Fibroblast of skin of right biceps (primary cell): ENCODE results near the gene KLK13.

Experiments
- DNase-seq: peaks from one replicate; pipeline ENCODE4 v3.0.0-alpha.2; 2013

The KLK13 gene

DNA sequence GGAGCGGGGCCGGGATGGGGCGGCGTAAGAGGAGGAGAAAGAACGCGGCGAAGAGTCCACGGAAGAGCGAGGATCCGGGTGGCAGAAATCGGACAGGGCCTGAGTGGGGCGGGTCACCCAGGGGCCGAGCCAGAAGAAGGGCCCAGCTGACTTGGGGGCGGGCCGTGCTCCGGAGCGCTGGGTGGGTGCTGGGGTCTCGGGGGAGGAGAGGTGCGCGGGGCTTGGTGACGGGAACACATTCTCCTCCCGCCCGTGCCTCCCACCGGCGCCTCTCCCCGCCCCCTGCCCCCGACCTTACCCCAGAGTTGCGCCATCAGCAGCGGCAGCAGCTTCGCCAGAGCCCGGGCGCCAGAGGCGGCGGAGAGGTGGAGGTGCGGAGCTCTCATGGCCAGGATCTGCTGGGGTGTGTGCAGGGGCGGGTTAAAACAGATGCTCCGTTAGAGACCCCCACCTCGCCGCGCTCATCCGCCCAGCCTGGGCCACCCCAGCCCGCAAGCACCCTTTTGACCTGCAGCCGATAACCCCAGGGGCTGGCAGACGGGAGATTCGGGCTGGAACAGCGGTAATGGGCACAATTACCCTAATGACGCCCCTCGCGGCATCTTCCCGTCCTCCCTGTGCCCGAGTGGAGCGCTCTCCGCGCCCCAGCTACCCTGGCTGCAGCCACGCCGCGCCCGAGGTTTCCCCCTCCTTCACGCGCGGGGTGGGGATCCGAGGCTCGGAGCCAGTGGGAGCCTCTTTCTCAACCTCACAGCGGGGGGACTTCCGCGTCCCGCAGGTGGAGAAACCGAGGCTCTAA, 45.9 kb downstream of the KLK13 start:
- no peak for DNase-seq

DNA sequence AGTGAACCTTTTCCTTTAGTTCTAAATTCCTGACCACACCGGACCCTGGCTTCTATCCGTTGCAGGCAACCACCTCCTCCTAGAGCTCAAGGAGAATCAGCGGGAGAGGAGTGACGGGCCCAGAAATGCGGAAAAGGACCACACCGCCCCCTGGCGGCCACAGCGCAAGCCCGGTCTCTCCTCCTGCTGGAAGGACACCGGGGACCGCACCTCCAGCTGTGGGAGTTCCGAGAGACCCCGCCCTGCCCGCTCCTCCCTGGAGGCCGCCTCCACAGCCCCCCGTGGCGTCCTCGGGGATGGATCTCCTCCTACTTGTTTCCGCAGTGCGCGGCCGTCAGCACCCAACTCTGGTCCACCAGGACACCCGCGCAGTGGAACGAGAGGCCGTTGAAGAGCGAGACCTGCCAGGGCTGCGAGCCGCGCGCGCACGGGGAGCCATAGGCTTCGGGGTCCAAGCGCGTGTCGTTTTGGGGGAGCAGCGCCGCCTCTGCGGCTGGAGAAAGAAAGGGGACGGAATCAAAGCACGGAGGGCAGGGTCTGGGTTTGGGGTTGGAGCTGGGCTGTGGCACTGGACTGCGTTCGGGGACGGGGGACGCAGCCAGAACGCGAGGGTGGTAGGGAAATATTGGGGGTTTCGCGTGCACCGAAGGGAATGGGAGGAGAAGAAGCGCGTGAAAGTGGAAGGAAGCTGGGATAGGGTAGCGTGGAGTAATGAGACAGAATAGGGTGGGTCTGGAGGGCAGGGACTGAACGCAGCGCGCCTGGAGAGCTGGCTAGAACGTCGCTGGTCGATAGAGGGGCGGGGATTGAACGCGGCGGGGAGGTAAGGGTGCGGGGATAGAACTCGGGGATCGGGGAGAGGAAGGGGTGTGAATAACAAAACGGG, 47.9 kb downstream of the KLK13 start:
- DNase-seq: peak; percentile 33

DNA sequence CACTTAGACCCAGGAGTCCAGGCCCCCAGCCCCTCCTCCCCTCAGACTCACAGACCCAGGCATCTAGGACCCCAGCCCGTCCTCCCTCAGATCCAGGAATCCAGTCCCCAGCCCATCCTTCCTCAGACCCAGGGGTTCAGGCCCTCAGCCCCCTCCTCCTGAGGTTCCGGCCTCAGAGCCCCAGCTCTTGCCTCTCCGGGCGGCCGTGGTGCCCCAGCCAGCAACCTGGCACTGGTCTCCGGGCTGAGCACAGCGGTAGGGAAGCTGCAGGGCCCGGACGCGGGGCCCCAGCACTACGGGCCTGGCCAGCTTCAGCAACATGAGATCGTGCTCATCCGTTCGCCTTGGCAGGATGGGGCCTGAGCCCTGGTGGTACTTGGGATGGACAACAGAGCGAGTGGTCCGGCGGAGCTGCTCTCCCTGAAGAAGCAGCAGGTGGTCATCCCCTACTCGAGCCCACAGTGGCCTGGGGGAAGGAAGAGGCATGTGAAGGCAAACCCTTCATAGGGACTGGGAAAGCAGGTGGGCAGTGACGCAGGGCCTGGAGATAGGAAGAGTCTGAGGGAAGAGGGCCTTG, 49.1 kb downstream of the KLK13 start:
- DNase-seq: no peak

DNA sequence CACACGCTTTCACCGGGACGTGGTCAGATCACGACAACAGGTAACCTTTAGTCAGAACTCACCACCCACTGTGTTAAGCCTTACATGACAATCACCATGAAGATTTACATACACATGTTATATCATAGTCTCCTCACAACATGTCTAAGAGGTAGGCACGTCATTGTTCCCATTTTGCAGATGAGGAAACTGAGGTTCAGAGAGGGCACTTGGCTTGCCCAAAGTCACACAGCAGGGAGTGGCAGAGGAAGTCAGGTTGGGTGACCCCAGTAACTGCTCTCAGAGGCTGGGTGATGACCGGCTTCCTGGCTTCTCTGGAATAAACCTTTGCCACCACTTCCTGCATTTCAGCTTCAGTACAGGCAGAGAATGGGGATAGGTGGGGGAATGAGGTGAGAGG, 50.6 kb downstream of the KLK13 start:
- DNase-seq: no peak

DNA sequence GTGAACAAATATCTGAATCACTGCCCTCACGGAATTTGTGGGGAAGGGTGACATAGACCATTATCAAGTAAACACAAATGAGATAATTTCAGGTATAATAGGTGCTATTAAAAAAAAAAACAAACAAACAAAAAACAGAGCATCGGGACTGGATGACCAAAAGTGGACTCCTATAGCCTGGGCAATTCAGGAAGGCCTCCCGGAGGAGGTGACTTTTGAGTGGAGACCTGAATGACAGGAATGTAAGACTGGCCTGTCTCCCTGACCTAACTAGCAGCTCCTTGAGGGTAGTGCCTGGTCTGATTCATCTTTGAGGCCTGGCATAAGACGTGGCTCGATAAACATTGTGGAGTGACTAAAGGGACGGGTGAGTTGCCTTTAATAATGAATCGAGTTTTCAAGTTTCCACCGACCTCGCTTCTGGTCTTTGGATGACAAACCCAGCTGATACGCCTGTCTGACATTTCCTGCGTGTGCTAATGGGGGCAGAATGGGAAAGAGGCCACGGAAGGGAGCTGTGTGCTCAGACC, 52.2 kb downstream of the KLK13 start:
- no peak for DNase-seq

DNA sequence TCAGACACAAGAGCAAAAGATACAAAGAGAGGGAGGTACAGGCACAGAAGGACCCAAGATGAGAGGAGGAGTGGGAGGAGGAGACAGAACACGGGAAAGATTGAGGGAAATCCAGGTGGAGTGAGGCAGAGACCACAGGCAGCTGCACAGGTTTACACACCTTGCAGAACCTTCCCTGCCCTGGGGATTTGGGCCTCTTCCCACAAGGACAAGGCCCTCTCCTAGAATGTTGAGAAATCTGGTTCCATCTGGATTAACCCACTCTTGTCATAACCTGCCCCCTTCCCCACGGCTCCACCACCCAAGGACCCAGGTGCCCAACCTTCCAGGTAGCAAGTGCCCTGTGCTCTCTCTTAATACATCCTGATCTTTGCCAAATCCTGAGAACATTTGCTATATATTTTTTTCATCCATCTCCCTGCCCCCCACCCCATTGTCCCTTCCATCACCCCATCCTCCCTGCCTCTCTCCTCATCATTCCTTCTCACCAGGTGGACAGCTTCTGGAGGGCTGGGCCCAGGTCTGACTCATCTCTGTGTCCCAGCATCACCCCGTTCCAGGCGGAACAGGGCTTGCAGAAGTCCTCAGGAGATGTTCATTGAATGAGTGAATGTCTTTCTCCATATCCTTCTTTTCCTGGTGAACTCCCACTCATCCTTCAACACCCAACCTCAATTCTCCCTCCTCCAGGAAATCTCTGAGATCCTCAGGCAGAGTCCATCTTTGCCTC, 54.7 kb downstream of the KLK13 start:
- DNase-seq: no peak

DNA sequence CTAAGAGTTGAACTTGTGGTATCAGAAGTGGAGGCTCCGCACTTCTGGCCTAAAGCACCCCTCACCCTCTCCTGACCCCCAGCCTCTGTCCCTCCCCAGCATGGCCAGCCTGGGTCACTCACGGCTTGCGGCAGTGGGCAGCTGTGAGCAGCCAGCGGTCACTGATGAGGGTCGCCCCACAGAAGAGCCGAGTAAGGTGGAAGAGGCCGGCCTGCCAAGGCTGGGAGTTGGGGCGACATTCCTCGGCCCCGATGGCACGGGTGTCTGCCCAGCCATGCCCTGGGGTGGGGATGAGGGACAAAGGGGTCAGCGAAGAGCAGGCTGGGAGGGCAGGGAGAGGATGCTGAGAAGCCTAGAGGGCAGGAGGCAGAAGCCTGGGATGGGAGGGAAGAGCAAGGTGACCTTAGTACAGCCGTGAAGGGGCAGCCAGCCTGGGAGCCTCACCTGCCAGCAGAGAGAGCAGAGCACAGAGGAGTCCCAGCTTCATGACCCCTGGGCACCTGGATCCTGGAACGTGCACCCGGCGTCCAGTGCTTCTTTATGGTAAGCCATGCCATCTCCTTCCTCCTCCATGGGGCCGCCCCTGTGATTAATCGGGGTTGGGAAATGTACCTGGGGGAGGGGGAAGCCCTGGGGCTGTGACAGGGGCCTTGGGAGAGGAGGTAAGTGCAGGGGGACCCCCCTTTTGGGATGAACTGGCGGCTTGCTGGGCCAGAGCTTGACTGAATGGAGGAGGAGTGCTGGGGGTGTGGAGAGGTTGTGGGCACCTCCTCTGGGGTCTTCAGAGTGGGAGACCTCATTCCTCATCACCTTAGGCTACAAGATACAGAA, 55.6 kb downstream of the KLK13 start:
- no peak for DNase-seq

DNA sequence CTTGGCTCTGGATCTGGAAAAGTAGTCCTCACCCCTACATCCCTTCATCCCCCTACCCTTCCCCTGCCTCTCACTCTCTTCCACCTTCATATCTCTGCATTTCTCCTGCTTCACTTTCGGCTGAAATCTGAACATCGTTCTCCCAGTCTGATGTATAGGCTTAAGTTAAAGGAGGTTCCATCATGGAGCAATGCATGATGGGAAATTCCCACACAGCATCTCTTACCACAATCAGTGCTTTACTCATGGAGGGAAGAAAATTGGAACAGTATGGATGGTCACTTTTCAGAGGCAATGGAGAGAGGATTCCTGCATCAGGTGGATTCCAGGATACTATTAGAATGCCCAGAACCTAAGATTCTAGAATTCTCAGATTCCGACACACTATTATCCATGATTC, 57.4 kb downstream of the KLK13 start:
- DNase-seq: no peak

DNA sequence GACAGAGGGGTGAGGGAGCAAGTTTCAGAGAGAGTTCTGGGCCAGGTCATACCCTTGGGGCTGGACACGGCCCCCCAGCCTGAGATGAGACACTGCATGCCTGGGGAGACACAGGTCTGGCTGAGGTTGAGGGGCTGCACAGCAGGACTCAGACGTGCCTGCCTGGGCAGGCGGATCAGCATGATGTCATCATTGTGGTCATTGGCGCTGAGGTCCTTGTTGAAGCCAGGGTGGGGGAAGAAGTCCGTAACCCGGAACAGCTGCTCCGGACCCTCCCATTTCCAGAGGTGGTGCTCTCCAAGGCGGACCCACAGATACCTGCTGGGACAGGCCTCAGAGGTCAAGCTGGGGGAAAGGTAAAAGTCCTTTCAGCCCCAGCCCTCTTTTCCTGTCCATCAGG, 58.5 kb downstream of the KLK13 start:
- DNase-seq: no peak
